NK-92 treated with Interleukin-12 subunit alpha and Interleukin-12 subunit beta, amount 100 ng/mL, for 24 hours (cell line): Measurements from ENCODE around the gene RIMS3.
"Not testable (repeated sequence)": the region's sequence is repeated elsewhere in the genome, so short reads cannot be mapped to it uniquely, and the experiment has no call there.

ENCODE experiments used
- DNase-seq: peaks from one replicate; lab custom pipeline; 2025; lab: John Stamatoyannopoulos, UW

RIMS3 gene

GRCh38 chr1:40593449-40594186 is 71.9 kb downstream of the RIMS3 start:
- DNase-seq, result no peak

- DNase-seq, result no peak
Observed at GRCh38 chr1:40592107-40592803, 73.2 kb downstream of the RIMS3 start.

GRCh38 chr1:40588586-40588985 is 76.9 kb downstream of the RIMS3 start:
- DNase-seq, result no peak

- no peak for DNase-seq
Observed at GRCh38 chr1:40583980-40584379, 81.5 kb downstream of the RIMS3 start.

- DNase-seq, result no peak
Observed at GRCh38 chr1:40582116-40582515, 83.4 kb downstream of the RIMS3 start.

GRCh38 chr1:40575336-40575735 is 90.1 kb downstream of the RIMS3 start:
- no peak for DNase-seq

GRCh38 chr1:40574805-40575204 is 90.7 kb downstream of the RIMS3 start:
- DNase-seq, result not testable (repeated sequence)
